Stimulated activated naive CD4-positive, alpha-beta T cell treated with Interleukin-2 at 50 U/mL for 16 hours (primary cell): ENCODE data around the gene ARSB.
"Not testable (repeated sequence)": the region's sequence is repeated elsewhere in the genome, so short reads cannot be mapped to it uniquely, and the experiment has no call there.

ENCODE experiments used
- DNase-seq: peaks from one replicate; lab custom pipeline; 2025; lab: John Stamatoyannopoulos, UW

The ARSB gene

DNA sequence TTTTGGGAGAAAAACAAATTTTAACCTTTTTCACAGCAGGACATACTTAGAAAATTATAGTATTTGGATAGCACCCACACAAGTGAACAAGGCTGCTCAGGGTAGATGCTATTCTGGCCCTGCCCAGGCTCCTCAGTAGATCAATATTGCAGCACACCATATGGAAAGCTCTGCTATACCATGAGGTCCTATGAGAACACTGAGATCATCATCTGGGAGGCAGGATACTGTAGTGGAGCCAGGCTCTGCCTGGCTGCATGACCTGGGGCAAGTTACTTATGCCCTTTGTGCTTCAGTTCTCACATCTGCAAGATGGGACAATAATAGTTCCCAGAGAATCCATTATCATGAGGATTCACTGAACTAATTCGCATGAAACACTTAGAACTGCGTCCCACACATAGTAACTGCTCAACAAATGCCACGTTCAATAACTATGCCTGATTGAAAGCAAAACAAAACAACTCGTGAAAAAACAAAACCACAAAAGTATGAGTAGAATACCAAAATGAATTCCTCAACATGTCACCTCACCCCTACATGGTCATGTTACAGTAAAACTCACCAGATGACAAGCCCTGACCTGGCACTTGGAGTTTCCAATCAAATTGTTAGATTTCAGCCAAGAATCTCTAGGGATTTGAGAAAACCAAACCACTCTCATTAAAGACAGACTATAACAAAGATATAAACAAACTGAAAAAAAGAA lies 31.9 kb downstream of the ARSB start:
- no peak for DNase-seq

DNA sequence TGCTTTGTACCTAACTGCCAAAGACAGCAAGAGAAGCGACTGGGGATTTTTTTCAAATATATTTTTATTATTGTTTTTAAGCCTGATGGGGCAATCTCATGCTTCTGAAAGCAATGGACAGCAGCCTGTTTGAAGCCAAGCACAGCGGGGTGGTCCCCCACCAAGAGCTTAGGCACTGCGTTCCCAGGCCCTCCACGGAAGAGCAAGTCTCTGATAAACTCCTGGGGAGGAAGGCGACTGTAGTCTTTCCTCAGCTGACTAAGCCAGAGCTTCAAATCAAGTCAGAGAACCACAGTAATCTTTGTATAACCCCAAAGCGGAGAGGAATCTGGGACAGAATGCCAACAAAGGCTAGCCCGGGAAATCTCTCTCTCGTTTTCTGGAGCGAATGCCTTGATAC lies 54.4 kb downstream of the ARSB start:
- DNase-seq: no peak

DNA sequence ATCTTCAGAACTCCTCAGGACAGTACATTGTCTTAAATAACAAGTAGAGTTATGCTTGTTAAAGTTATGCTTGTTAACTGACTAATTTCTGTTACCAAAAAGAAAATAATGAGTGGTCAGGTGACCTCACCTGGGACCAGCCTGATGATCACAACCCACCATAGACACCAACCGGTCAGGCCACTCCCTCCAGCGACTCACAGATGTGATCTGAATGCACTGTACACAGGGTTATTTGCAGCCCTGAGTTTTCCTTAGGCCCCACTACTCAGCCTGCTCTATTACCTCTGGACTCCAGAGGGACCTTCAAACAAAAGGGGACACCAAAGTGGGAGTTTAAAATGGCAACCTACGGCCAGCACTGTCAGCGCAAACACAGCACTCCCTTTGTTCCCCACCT lies 55.3 kb downstream of the ARSB start:
- no peak for DNase-seq

DNA sequence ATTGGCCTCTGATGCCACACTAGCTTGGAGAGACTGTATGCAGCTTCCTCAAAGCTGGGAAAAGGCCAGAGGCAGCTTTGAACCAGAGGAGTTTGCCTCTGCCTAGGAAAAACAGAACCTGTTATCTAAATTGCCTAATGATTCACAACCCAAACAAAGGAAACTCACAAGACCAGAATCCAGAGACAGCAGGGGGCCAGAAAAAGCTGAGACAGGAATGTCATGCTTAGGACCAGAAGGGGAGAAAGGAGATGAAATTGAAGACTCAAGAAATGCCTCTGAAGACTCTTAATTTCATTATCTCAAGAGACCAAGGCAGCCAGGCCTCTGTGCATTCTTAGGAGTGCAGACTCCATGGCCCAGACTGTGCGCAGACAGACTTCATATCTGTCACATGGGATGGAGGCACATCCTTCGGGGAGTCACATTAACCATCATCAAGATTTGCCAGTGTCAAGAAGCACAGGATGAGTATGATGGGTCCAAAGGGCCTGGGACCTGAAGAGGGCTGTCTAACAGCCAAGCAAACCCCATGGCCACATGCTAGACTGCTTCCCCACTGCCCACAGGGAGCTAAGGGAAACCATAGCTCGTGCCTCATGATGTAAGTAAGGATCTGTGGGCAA lies 57.3 kb downstream of the ARSB start:
- no peak for DNase-seq

DNA sequence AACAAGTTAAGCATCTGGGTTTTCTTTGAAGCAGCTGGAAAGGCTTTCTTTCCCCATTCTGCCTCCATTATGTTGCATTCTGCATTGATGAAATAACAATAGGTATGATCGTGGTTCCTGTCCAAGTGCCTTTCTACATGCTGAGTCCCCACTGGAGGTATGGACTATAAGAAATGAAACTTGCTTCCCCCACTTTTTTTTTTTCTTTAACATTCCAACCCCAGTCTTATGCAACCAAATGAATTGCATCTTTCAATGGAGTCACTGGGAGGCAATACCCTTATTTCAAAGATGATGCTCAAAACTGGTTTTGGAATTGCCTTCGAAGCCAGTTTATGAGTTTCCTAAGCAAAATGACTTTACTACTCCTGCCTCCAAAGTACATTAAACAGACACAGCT lies 58.9 kb downstream of the ARSB start:
- no peak for DNase-seq

DNA sequence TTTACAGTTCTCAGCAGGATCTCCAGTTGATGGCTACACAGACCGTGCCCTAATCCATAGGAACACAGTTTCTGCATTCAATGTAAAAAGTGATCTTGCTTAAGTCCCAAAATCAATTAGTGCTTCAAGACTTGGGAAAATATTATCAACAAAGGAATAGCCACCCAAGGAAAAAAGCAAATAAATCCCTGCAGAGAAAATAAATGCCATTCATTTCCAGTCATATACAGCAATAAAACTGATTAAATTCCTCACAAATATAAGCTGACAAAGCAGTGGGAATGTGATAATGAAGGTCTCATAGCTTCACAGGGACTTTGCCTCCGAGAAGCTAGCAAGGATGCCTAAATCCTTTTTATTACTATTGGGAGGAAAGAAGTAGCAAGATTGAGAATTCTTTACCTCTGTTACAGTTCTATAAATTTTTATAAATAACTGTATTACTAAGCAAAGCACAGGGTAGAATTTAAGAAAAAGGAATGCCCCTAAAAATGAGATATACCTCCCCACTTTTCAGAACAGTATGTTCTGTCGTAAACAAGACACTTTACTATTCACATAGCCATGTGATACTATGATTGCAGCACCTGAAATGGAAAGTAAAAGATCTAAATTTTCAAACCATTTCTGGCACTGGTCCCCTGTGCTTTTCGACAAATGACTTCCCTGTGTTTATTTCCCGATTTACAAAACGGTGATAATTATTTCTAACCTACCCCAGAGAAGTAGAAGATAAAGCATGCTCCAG lies 59.8 kb downstream of the ARSB start:
- no peak for DNase-seq

DNA sequence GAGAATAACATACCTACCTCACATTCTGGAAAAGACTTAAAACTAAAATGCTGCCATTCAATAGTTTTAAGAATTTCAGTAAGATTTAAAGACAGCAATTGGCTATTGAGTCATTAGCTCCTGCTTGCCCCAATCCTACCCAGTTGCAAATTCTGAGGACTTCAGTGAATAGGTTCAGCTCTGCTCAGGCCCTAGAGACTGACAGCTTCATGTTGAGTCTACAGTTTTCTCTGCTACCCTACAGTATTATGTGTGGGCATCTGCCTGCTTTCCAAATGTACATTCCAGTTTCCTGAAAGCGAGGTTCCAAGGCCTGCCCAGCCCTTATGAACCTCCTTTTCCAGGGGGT lies 61.5 kb downstream of the ARSB start:
- no peak for DNase-seq

DNA sequence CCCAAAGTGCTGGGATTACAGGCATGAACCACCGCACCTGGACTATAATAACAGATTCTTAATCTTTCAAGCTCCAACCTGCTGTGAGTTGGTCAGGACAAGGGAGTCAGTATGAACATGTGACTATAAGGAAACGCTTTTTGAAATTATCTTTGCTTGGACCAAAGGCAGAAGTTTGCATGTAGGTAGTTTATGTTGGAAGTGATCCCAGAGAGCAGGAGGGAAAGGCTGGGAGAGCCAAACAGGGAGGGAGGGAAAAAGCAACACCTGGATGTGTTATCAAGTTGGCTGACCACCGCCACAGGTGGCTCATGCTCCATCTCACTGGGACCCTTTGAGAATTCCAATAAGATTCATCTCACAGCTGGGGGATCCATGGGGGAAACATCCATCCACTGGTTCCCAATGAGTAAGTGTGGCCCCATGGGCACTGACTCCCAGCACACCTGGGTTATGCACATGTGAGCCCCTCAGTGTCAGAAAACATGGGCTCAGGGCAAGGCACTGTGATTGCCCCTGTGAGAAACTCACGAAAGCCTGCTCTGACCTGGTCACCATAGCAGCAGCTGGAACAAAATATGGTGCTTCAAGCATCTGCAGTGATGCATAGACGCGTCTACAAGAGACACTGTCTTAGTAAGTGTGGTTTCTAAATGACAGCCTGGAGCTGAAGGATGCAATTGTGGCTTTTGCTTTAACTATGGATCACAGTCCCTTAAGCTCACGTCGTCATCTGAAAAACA lies 62.1 kb downstream of the ARSB start:
- no peak for DNase-seq

DNA sequence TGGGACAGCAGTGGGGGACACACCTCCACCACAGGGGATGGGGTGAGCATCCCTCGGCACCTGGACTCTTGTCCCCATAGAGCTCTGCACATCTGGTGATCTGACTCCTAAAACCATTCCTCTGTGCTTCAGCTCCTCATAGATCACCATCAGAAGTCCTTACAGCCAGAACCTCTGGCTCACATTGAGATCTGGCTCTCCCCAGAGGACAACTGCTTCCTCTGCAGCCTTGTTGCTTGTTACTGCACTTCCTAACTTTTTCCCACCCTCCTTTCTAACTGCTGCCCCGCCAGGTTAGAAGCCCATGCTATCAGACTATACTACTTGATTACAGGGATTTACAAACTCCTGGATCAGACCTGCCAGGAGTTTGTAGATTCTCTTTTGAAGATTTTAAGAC lies 64.5 kb downstream of the ARSB start:
- DNase-seq: no peak

DNA sequence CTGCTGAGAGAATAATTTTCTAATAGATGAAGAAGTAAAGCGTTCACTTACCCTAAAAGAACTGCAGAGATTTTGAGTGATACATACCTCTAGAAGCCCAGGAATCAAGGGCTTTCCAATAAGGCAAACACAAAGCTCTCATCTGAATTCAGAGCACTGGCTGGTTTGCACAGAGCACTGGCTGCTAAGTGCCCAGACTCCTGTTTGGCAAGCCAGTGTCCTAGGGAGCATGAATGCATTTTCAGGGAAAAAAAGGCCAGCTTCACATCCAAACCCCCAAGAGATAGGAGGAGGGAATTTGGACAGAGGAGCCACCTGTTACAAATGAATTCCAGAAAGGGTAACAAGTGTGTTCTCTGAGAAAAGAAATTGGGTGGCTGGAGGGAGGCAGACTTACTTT lies 65.3 kb downstream of the ARSB start:
- no peak for DNase-seq

DNA sequence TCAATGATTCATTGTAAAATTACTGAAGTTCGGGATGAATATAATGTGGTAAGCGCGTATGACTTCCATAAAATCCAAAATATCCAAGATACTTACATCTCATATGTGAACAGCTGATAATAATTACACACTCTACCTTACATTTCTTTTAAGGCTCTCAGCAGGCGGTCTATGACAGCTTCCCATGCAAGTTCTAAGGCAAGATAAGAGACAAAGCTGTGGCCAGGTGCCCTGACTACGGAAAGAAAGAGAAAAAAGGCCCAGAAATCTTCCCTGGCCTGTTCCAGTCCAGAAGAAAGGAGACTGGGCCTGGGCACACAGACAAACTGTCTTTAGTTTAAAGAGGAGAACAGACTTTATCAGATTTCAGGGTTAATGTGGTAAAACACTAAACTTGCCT lies 69.1 kb downstream of the ARSB start:
- DNase-seq: no peak

DNA sequence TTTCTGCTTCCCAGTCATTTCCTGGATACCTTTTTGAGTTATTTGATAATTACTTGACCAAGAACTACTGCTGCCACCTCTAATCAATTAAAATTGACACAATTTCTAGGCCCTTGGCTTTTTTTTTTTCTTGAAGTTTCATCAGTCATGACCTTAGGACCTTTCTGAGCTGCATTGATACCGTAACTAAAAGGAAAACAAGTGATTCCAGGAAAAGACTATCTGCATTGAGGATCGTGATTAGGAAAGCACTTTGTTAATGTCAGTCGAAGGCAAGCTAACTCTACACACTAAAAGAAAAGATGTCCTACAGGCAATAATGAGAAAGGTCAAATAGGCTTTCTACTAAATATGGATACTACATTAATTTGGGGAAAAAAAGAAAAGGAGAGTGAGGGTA lies 69.9 kb downstream of the ARSB start:
- DNase-seq: no peak

DNA sequence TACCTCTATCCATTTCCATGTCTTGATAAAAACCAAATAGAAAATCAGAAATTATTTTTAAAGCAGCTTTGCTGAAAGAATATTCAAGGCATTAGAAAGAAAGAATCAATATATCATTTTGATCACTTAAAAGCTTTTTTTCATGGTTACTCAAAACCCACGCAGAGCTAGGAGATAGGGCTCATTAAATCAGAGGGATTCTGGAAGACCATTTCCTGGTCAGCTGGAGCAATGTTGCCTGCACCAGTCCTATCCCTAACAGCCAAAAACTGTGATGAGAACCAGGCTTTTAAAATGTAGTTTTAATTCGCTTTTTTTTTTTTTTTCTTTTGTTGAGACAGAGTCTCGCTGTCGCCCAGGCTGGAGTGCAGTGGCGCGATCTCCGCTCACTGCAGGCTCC lies 72.3 kb downstream of the ARSB start:
- DNase-seq: no peak

DNA sequence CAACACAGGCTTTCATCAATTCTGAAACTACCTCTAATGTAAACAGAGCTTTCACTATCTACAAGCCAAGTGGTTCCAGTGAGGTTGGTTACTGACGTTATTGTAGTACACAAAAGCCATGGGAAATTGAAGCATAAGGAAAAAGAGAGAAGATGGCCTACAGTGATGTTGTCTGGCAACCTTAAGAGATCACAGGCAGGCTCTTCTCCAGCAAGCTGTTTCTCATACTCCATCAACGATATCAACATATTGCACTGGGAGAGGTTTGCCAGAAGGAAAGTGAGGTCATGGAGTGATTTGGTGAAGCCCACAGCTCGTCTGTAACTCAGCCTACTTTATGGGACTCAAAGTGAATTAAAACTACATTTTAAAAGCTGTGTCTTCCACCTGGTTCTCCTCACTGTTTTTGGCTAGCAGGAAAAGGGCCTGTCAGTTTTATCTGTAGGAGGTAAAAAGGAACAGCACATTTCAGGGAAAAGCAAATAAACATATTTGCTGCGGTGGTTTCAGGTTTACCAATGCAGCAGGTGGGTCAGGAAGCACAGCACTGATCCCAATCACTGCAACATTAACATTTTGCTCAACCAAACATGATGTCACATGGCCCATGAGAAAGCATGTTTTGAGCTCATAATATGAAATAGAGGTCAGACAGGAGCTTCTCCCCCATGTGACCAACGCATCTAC lies 72.9 kb downstream of the ARSB start:
- no peak for DNase-seq

DNA sequence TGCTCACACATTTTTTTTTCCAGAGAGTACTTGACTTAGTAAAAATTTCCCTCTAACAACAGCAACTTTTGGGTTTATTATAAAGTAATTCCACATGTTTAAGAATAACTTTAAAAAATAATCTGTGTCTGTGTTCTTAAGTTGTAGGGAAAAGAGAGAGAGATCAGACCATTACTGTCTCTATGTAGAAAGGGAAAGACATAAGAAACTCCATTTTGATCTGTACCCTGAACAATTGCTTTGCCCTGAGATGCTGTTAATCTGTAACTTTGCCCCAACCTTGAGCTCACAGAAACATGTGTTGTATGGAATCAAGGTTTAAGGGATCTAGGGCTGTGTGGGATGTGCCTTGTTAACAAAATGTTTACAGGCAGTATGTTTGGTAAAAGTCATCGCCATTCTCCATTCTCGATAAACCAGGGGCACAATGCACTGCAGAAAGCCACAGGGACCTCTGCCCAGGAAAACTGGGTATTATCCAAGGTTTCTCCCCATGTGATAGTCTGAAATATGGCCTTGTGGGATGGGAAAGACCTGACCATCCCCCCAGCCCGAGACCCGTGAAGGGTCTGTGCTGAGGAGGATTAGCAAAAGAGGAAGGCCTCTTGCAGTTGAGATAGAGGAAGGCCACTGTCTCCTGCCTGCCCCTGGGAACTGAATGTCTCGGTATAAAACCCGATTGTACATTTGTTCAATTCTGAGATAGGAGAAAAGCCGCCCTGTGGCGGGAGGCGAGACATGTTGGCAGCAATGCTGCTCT lies 75.7 kb downstream of the ARSB start:
- not testable (repeated sequence) for DNase-seq

DNA sequence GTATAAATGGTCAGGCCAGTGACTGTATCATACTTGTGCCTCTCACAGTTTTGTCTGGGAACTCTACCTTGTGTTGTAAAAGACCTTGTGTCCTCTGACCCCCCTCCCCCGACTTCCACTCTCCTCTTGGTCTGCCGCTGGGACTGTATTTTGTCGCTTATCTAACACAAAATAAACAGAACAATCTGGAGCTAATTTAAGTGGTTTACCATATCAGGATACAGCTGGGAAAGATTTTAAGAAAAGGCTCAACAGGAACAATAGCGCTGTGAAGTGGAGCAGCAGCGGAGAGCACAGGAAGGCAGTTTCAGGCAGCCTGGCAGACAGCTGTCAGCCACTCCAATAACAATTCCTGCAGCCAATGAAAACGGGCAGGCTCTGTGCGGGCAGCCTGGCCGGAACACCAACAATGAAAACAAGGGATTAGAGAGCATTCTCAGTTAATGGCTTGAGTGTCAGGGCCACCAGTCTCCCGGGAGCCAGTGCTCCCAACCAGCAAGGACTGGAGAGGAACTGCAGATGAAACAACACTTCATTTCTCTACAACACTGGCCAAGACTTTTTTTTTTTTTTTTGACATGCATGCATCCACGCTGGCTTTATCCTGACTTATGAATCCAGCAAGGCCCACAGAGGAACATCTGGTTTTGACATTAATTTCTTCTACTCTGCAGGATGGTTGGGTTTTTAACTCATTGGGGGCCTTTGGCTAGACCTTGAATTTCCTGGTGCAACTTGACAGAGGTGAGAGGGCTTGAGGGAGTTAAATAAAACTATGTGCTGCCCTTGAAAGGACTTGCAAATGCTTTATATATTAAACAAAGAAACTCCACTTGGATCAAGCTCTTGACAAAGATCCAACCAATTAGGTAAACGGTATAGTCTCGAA lies 76.7 kb downstream of the ARSB start:
- no peak for DNase-seq

DNA sequence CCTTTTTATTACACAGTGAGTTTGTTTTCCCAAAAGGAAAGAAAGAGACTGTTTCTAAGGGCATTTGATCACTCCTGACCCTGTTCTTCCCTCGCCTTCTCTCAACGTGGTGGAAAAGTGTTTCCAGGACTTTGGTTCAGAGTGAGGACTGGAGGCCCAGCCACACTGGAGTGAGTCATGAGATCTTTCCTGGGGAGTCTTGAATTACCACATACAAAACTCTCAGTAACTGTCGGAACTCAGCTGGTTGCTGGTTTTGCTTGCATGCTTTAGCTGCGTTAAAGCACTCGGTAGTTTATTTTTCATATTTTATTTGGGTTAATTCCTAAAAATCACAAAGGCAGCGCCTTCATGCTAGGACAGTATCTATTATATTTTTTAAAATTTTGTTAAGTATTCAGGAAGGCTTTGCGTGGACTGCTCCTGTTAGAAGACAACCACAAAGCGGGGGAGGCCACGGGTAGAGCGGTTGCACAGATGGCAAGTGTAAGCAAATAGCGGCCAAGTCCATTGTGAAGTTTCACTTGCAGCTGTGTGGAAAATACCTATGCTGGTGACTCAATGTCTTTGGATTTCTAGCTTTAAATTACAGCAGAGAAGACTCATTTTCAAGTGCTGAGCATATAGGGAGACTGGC lies 77.7 kb downstream of the ARSB start:
- no peak for DNase-seq

DNA sequence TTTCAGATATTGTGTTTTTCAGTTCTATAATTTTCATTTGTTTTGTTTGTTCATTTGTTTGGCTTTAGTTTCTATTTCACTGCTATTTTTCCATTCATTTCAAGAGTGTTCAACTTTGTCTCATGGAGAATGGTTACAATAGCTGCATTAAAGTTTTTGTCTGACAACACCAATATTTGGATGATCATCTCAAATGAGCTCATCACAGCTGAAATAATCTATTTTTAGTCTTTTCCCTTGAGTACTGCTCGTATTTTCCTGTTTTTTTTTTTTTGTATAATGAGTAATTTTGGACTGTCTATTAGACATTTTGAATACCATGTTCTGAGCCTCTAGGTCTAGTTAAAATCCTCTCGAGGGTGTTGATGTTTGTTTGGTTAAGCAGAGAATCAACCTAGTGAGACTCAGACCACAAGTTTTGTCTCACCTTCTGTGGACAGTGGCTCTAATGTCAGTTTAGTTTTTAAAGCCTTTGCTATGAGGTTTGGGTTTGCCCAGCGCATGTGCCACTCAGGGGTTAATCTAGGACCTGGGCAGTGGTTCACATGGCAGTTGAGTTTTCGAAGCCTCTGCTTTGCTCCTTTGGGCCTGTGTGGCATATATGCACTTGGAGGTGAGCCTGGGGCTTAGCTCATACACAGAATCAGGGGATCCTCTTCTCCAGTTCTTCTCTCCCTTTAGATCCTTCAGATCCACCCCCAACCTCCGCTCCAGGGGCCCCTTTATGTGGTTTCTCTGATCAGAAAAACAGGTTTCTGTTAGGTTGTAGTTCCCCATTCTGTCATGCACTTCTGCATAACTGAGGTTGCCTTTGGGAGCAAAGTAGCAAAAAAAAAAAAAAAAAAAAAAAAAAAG lies 79.8 kb downstream of the ARSB start:
- DNase-seq: no peak

DNA sequence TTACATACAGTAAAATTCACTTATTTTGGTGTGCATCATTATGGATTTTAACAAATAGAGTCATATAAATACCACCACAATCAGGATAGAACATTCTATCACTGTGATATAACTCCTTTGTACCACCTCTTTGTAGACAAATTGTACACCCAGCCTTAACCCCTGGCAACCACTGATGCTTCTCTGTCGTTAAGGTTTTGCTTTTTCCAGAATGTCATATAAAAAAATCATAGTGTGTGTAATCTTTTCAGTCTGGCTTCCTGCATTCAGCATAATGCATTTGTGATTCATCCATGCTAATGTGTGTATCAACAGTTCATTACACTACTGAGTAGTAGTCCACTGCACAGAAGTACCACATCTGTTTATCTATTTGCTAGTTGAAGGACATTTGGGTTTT lies 81.2 kb downstream of the ARSB start:
- no peak for DNase-seq
